ENCODE results near the gene DOHH.

Gene DOHH

GRCh38 chr19:3507371-3508120, 7.1 kb upstream of the DOHH start:
- no peaks in the 10 kb centered on the region for H3K9me3 ChIP-seq (ENCODE audit: control insufficient read depth, insufficient read depth, low read depth, low read length)
- no peaks in the 10 kb centered on the region for H3K27me3 ChIP-seq (ENCODE audit: control insufficient read depth, insufficient read depth, low read length)
- H3K4me3 ChIP-seq (ENCODE audit: low read depth, low read length): peak overlapping the region; percentile 74
- H3K4me1 ChIP-seq (ENCODE audit: control insufficient read depth, insufficient read depth, low read length): peaks cover 2% of the 10 kb centered on the region; the same call in 1 of the 2 replicates
- peak overlapping the region; percentile 79 for H3K9ac ChIP-seq (ENCODE audit: low read length)
- H3K27ac ChIP-seq (ENCODE audit: low read depth, low read length): no peak overlapping the region
- peaks cover 19% of the 10 kb centered on the region for H3K36me3 ChIP-seq (ENCODE audit: control insufficient read depth, insufficient read depth, low read length)

GRCh38 chr19:3506384-3507340, 6.2 kb upstream of the DOHH start:
- peaks cover 2% of the 10 kb centered on the region; the same call in 1 of the 2 replicates for H3K4me1 ChIP-seq (ENCODE audit: control insufficient read depth, insufficient read depth, low read length)
- peak overlapping the region; percentile 79 for H3K9ac ChIP-seq (ENCODE audit: low read length)
- peak overlapping the region; percentile 74 for H3K4me3 ChIP-seq (ENCODE audit: low read depth, low read length)
- H3K9me3 ChIP-seq (ENCODE audit: control insufficient read depth, insufficient read depth, low read depth, low read length): no peaks in the 10 kb centered on the region
- H3K27ac ChIP-seq (ENCODE audit: low read depth, low read length): peak overlapping the region; percentile 51; the same call in 1 of the 2 replicates
- H3K36me3 ChIP-seq (ENCODE audit: control insufficient read depth, insufficient read depth, low read length): peaks cover 19% of the 10 kb centered on the region
- no peaks in the 10 kb centered on the region for H3K27me3 ChIP-seq (ENCODE audit: control insufficient read depth, insufficient read depth, low read length)

- peaks cover 15% of the 10 kb centered on the region for H3K36me3 ChIP-seq (ENCODE audit: control insufficient read depth, insufficient read depth, low read length)
- H3K9me3 ChIP-seq (ENCODE audit: control insufficient read depth, insufficient read depth, low read depth, low read length): no peaks in the 10 kb centered on the region
- H3K4me3 ChIP-seq (ENCODE audit: low read depth, low read length): peak within 1 kb of the TSS; percentile 74
- peaks cover 2% of the 10 kb centered on the region; the same call in 1 of the 2 replicates for H3K4me1 ChIP-seq (ENCODE audit: control insufficient read depth, insufficient read depth, low read length)
- H3K9ac ChIP-seq (ENCODE audit: low read length): peak within 1 kb of the TSS; percentile 82
- H3K27ac ChIP-seq (ENCODE audit: low read depth, low read length): peak within 1 kb of the TSS; percentile 80
- H3K27me3 ChIP-seq (ENCODE audit: control insufficient read depth, insufficient read depth, low read length): no peaks in the 10 kb centered on the region
Measured at GRCh38 chr19:3505598-3506383, 5.3 kb upstream of the DOHH start, which contains the start of gene FZR1. Gene FZR1, plus strand, starts transcription at chr19:3506311. Its CDS starts 16,679 bp downstream, at chr19:3522990.

GRCh38 chr19:3504735-3505134, 4.3 kb upstream of the DOHH start:
- no peaks in the 10 kb centered on the region for H3K27me3 ChIP-seq (ENCODE audit: control insufficient read depth, insufficient read depth, low read length)
- no peak overlapping the region for H3K27ac ChIP-seq (ENCODE audit: low read depth, low read length)
- no peak overlapping the region for H3K9ac ChIP-seq (ENCODE audit: low read length)
- H3K9me3 ChIP-seq (ENCODE audit: control insufficient read depth, insufficient read depth, low read depth, low read length): no peaks in the 10 kb centered on the region
- H3K36me3 ChIP-seq (ENCODE audit: control insufficient read depth, insufficient read depth, low read length): peaks cover 10% of the 10 kb centered on the region
- H3K4me3 ChIP-seq (ENCODE audit: low read depth, low read length): no peak overlapping the region
- H3K4me1 ChIP-seq (ENCODE audit: control insufficient read depth, insufficient read depth, low read length): peaks cover 4% of the 10 kb centered on the region; the same call in 1 of the 2 replicates

- Histone ChIP-seq H3K9ac (ENCODE audit: low read length) (no peak overlapping the region), H3K27me3 (ENCODE audit: control insufficient read depth, insufficient read depth, low read length) (no peaks in the 10 kb centered on the region), H3K4me3 (ENCODE audit: low read depth, low read length) (no peak overlapping the region), H3K27ac (ENCODE audit: low read depth, low read length) (no peak overlapping the region), H3K36me3 (ENCODE audit: control insufficient read depth, insufficient read depth, low read length) (no peaks in the 10 kb centered on the region), H3K9me3 (ENCODE audit: control insufficient read depth, insufficient read depth, low read depth, low read length) (no peaks in the 10 kb centered on the region), H3K4me1 (ENCODE audit: control insufficient read depth, insufficient read depth, low read length) (peaks cover 5% of the 10 kb centered on the region; the same call in 1 of the 2 replicates)
Measured at GRCh38 chr19:3503036-3503572, 2.6 kb upstream of the DOHH start.

GRCh38 chr19:3501780-3502179, 1.3 kb upstream of the DOHH start:
- Histone ChIP-seq H3K4me1 (ENCODE audit: control insufficient read depth, insufficient read depth, low read length) (0 out of 2 replicates have a peak, but pooled peaks cover 5% of the 10 kb centered on the region), H3K27ac (ENCODE audit: low read depth, low read length) (no peak overlapping the region)

GRCh38 chr19:3499738-3500428, 591 bp downstream of the DOHH start:
- Histone ChIP-seq H3K4me3 (ENCODE audit: low read depth, low read length) (peak overlapping the region; percentile 63), H3K27ac (ENCODE audit: low read depth, low read length) (peak overlapping the region; percentile 97)

More at GRCh38 chr19:3501780-3502179, 1.3 kb upstream of the DOHH start:
- no peaks in the 10 kb centered on the region for H3K9me3 ChIP-seq (ENCODE audit: control insufficient read depth, insufficient read depth, low read depth, low read length)
- H3K9ac ChIP-seq (ENCODE audit: low read length): no peak overlapping the region
- H3K36me3 ChIP-seq (ENCODE audit: control insufficient read depth, insufficient read depth, low read length): 0 out of 2 replicates have a peak, but pooled peaks cover 5% of the 10 kb centered on the region
- H3K4me3 ChIP-seq (ENCODE audit: low read depth, low read length): no peak overlapping the region
- H3K27me3 ChIP-seq (ENCODE audit: control insufficient read depth, insufficient read depth, low read length): no peaks in the 10 kb centered on the region

GRCh38 chr19:3497757-3498520, 2.5 kb downstream of the DOHH start:
- Histone ChIP-seq H3K27me3 (ENCODE audit: control insufficient read depth, insufficient read depth, low read length) (no peaks in the 10 kb centered on the region), H3K9ac (ENCODE audit: low read length) (no peak overlapping the region), H3K4me3 (ENCODE audit: low read depth, low read length) (no peak overlapping the region), H3K4me1 (ENCODE audit: control insufficient read depth, insufficient read depth, low read length) (0 out of 2 replicates have a peak, but pooled peaks cover 3% of the 10 kb centered on the region), H3K9me3 (ENCODE audit: control insufficient read depth, insufficient read depth, low read depth, low read length) (no peaks in the 10 kb centered on the region), H3K36me3 (ENCODE audit: control insufficient read depth, insufficient read depth, low read length) (peaks cover 33% of the 10 kb centered on the region), H3K27ac (ENCODE audit: low read depth, low read length) (no peak overlapping the region)

More at GRCh38 chr19:3499738-3500428, 591 bp downstream of the DOHH start:
- Histone ChIP-seq H3K36me3 (ENCODE audit: control insufficient read depth, insufficient read depth, low read length) (peaks cover 22% of the 10 kb centered on the region), H3K9me3 (ENCODE audit: control insufficient read depth, insufficient read depth, low read depth, low read length) (no peaks in the 10 kb centered on the region), H3K4me1 (ENCODE audit: control insufficient read depth, insufficient read depth, low read length) (0 out of 2 replicates have a peak, but pooled peaks cover 3% of the 10 kb centered on the region), H3K27me3 (ENCODE audit: control insufficient read depth, insufficient read depth, low read length) (no peaks in the 10 kb centered on the region), H3K9ac (ENCODE audit: low read length) (peak overlapping the region; percentile 94)
